Activated T-helper 1 cell treated with anti-CD3 and anti-CD28 coated beads, Interleukin-12 subunit alpha, Interleukin-12 subunit beta, Interleukin-2, Interleukin-4 antibody, amounts not matched to agents 30 ng/mL and 10 ng/mL and 1 ng/mL, durations not matched to agents 14 hours and 24 hours and 36 hours (primary cell): ENCODE measurements around the gene NPAS3. TPM values are rescaled to one million over a fixed set of nuclear protein-coding genes. Genes with fewer than 3 reads are reported as not detected.

Experiments used
- DNase-seq: peaks from one replicate; pipeline ENCODE4 v3.0.0; 2021; ENCODE audit warnings: low spot score
- H3K27ac Mint-ChIP-seq: one replicate; pipeline ENCODE4 v1.8.0; 2021; ENCODE audit warnings: mild to moderate bottlenecking, mixed read lengths
- H3K27me3 Mint-ChIP-seq: one replicate; pipeline ENCODE4 v1.8.0; 2022; ENCODE audit warnings: mild to moderate bottlenecking, moderate library complexity, mixed read lengths; ENCODE audit not compliant: insufficient read depth
- H3K36me3 Mint-ChIP-seq: one replicate; pipeline ENCODE4 v1.8.0; 2021; ENCODE audit warnings: low read depth, mixed read lengths
- H3K4me1 Mint-ChIP-seq: one replicate; pipeline ENCODE4 v1.8.0; 2021; ENCODE audit warnings: low read depth, mixed read lengths
- H3K4me3 Mint-ChIP-seq: one replicate; pipeline ENCODE4 v1.8.0; 2021; ENCODE audit warnings: mild to moderate bottlenecking, moderate library complexity, mixed read lengths
- H3K9me3 Mint-ChIP-seq: one replicate; pipeline ENCODE4 v1.8.0; 2021; ENCODE audit warnings: mixed read lengths
- intact Hi-C: fragments of 100-400 bp; cut with micrococcal nuclease; formaldehyde crosslinking; loops from one replicate; pipeline ENCODE4 v1.15.1; 2024
- total RNA-seq: library from RNA; stranded (reverse); gene quantifications from 2 replicates; pipeline ENCODE4 v1.2.3, GENCODE V29; 2022

NPAS3 gene
- total RNA-seq, 1 donor from 2014 or later = not detected

- Mint-ChIP-seq H3K27me3 (peaks cover 3% of the 10 kb centered on the region), H3K36me3 (no peaks in the 10 kb centered on the region), H3K27ac (no peak overlapping the region), H3K9me3 (no peaks in the 10 kb centered on the region), H3K4me1 (no peaks in the 10 kb centered on the region), H3K4me3 (no peak overlapping the region)
- intact Hi-C loops = no loop called here
- DNase-seq = no peak
Measured at GRCh38 chr14:33542338-33543287, 603.9 kb downstream of the NPAS3 start.

- Mint-ChIP-seq H3K27me3 (peaks cover 3% of the 10 kb centered on the region), H3K36me3 (no peaks in the 10 kb centered on the region), H3K4me3 (no peak overlapping the region), H3K9me3 (no peaks in the 10 kb centered on the region), H3K27ac (no peak overlapping the region), H3K4me1 (no peaks in the 10 kb centered on the region)
- intact Hi-C loops = no loop called here
- DNase-seq = no peak
Measured at GRCh38 chr14:33545696-33546095, 607.0 kb downstream of the NPAS3 start.

DNA sequence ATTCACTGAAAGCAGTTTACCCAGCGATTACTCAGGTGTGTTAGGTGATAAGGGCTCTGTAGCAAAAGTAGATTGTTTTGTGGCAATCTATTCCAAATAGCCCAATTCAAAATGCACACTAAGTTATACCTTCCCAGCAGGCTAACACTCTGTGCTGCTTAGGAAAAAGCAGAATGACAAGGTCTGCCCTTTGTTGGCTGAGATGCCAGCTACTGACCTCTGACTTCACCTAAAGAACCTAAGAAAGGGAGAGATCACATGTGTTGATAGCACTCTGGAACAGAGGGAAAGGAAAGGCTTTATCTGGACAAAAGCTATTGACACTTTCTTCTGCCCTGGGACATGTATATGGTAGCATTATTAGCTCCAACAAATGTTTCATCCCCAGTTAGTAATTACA is 609.9 kb downstream of the NPAS3 start:
- DNase-seq = no peak
- no peaks in the 10 kb centered on the region for H3K4me1 Mint-ChIP-seq
- H3K36me3 Mint-ChIP-seq = no peaks in the 10 kb centered on the region
- intact Hi-C loops = no loop called here
- H3K4me3 Mint-ChIP-seq = no peak overlapping the region
- no peaks in the 10 kb centered on the region for H3K27me3 Mint-ChIP-seq
- no peaks in the 10 kb centered on the region for H3K9me3 Mint-ChIP-seq
- no peak overlapping the region for H3K27ac Mint-ChIP-seq

DNA sequence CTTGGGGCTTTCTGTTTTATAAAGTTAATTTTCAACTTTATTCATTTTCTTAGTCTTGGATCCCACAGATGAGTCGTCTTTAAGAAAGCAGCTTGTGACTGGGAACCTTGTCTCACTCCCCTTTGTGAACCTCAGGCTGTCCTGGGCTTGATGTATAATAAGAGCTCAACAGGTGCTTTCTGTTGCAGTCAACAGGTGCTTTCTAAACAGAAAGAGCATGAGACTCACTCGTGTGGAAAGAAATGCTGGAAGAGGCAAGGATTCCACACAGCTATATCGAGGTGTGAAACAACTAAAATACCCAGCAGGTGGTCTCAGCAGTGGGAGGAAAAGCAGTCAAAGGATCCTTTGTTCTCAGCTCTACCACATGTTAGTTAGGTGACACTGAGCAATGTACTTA is 613.3 kb downstream of the NPAS3 start:
- H3K4me1 Mint-ChIP-seq = no peaks in the 10 kb centered on the region
- no peak overlapping the region for H3K4me3 Mint-ChIP-seq
- DNase-seq = no peak
- intact Hi-C loops = no loop called here
- no peaks in the 10 kb centered on the region for H3K9me3 Mint-ChIP-seq
- H3K36me3 Mint-ChIP-seq = no peaks in the 10 kb centered on the region
- no peak overlapping the region for H3K27ac Mint-ChIP-seq
- H3K27me3 Mint-ChIP-seq = no peaks in the 10 kb centered on the region

GRCh38 chr14:33553706-33554278 is 615.1 kb downstream of the NPAS3 start:
- intact Hi-C loops = no loop called here
- H3K27ac Mint-ChIP-seq = no peak overlapping the region
- no peaks in the 10 kb centered on the region for H3K27me3 Mint-ChIP-seq
- no peaks in the 10 kb centered on the region for H3K4me1 Mint-ChIP-seq
- no peak for DNase-seq
- no peak overlapping the region for H3K4me3 Mint-ChIP-seq
- H3K36me3 Mint-ChIP-seq = no peaks in the 10 kb centered on the region
- no peaks in the 10 kb centered on the region for H3K9me3 Mint-ChIP-seq

DNA sequence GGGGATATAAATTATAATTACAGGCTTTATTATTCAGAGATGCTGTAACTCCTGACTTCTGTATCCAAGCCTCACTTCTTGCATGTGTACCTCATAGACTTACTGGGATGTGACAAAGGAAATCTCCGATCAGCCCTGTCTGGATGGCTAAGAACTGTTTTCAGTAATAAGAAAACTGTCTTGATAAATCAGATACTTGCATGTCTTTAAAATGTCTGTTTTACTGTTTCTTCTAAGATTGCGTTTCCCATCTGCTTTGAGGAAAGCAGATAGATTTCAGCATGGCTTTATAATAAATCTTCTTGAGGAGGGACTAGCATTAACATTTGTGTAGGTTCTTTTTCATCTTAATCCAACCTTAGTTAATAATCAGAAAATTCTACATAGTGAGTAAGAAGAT is 616.3 kb downstream of the NPAS3 start:
- no peak overlapping the region for H3K27ac Mint-ChIP-seq
- no peaks in the 10 kb centered on the region for H3K27me3 Mint-ChIP-seq
- intact Hi-C loops = no loop called here
- no peak for DNase-seq
- H3K4me3 Mint-ChIP-seq = no peak overlapping the region
- H3K36me3 Mint-ChIP-seq = no peaks in the 10 kb centered on the region
- H3K4me1 Mint-ChIP-seq = no peaks in the 10 kb centered on the region
- no peaks in the 10 kb centered on the region for H3K9me3 Mint-ChIP-seq

GRCh38 chr14:33555710-33556350 is 617.2 kb downstream of the NPAS3 start:
- Mint-ChIP-seq H3K4me3 (no peak overlapping the region), H3K27me3 (no peaks in the 10 kb centered on the region), H3K27ac (no peak overlapping the region), H3K36me3 (no peaks in the 10 kb centered on the region), H3K4me1 (no peaks in the 10 kb centered on the region), H3K9me3 (no peaks in the 10 kb centered on the region)
- intact Hi-C loops = no loop called here
- no peak for DNase-seq

- intact Hi-C loops = no loop called here
- no peaks in the 10 kb centered on the region for H3K9me3 Mint-ChIP-seq
- no peaks in the 10 kb centered on the region for H3K27me3 Mint-ChIP-seq
- H3K36me3 Mint-ChIP-seq = no peaks in the 10 kb centered on the region
- no peaks in the 10 kb centered on the region for H3K4me1 Mint-ChIP-seq
- DNase-seq = no peak
- no peak overlapping the region for H3K4me3 Mint-ChIP-seq
- H3K27ac Mint-ChIP-seq = no peak overlapping the region
Measured at GRCh38 chr14:33556382-33557121, 617.9 kb downstream of the NPAS3 start.

DNA sequence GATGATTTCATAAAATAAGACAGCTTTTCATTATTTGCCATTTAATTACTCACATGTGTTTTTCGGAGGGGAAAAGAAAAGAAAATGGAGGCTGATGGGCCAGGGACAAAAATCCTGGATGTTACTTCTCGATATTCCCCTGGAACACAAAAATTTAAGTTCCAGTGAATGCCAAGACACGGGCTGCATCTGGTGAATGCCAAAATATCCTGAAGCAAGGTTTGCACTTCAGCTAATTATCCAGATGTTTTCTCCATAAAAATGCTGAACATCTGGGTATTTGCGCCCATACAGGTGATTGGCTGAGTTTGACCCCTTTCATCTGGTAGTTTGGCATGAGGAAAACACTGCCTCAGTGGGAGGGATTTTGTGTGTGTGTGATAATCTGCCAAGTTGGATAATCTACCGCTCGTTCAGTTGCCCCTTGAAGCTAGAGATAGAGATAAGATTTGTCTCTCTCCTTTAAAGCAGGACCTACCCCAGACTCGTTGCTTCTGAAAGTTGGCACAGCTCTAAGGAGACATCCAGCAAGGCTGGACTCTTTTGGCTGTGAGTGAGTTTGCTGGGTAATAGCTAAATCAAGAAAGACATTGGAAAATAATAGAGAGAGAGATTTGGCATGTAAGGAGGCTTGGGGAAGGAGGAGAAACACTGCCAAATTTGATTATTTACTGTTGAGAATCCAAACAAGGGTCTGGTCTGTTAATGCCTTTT is 622.2 kb downstream of the NPAS3 start:
- H3K36me3 Mint-ChIP-seq = no peaks in the 10 kb centered on the region
- no peaks in the 10 kb centered on the region for H3K9me3 Mint-ChIP-seq
- H3K4me1 Mint-ChIP-seq = no peaks in the 10 kb centered on the region
- H3K4me3 Mint-ChIP-seq = no peak overlapping the region
- intact Hi-C loops = no loop called here
- no peak for DNase-seq
- no peak overlapping the region for H3K27ac Mint-ChIP-seq
- peaks cover 2% of the 10 kb centered on the region for H3K27me3 Mint-ChIP-seq

DNA sequence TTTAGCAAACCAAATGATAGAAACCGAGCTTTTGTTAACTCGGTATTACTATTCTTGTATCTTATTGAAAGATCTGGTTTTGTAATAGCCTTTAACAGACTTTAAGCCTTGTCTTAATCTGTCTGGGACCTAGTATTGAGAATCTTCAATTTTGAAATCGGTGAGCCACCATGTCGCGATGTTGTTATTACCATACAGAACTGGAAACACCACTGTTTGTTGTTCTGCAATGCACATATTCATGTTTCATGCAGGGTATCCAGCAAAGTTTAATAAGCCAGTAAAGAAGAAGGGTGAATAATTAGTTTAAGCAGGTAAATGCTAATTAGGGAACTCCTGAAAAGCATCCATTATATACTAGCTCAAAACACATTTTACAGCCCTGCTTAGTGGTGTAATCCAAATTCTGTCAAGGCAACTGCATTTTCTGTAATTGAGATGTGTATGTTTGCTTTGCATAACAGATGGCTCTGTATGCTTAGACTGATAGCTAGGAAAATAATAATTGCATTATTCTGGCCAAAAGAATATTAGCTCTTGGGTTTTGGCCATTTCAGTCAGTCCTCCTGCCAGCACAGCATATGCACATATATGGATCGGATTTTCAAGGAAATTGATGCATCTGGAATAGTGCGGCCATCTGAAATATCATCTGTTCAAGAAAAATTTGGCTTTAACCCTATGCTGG is 623.0 kb downstream of the NPAS3 start:
- H3K27ac Mint-ChIP-seq = no peak overlapping the region
- no peaks in the 10 kb centered on the region for H3K36me3 Mint-ChIP-seq
- peaks cover 2% of the 10 kb centered on the region for H3K27me3 Mint-ChIP-seq
- DNase-seq = no peak
- H3K4me1 Mint-ChIP-seq = no peaks in the 10 kb centered on the region
- H3K4me3 Mint-ChIP-seq = no peak overlapping the region
- intact Hi-C loops = no loop called here
- no peaks in the 10 kb centered on the region for H3K9me3 Mint-ChIP-seq

- Mint-ChIP-seq H3K4me3 (no peak overlapping the region), H3K9me3 (no peaks in the 10 kb centered on the region), H3K27ac (no peak overlapping the region), H3K4me1 (no peaks in the 10 kb centered on the region), H3K36me3 (no peaks in the 10 kb centered on the region), H3K27me3 (peaks cover 2% of the 10 kb centered on the region)
- intact Hi-C loops = no loop called here
- DNase-seq = no peak
Measured at GRCh38 chr14:33563191-33563900, 624.7 kb downstream of the NPAS3 start.

GRCh38 chr14:33563901-33564197 is 625.2 kb downstream of the NPAS3 start:
- Mint-ChIP-seq H3K27ac (no peak overlapping the region), H3K9me3 (no peaks in the 10 kb centered on the region), H3K27me3 (peaks cover 2% of the 10 kb centered on the region), H3K4me3 (no peak overlapping the region), H3K4me1 (no peaks in the 10 kb centered on the region), H3K36me3 (no peaks in the 10 kb centered on the region)
- intact Hi-C loops = no loop called here
- no peak for DNase-seq
